ENCODE results near the gene KRT7.
A peak's percentile ranks its signal among the peaks of the same experiment; 100 is the strongest.

The KRT7 gene

GRCh38 chr12:52206304-52207040 lies 26.6 kb upstream of the KRT7 start:
- TF ChIP-seq SIN3A (IDR thresholded peaks at IDR 0.05; ENCODE audit: borderline replicate concordance, insufficient read depth, low read length) = no peak
- no peak for TF ChIP-seq REST (IDR thresholded peaks at IDR 0.05; ENCODE audit: insufficient read depth in 1 of 2, low read depth in 2 of 2, low read length in 2 of 2)

- TF ChIP-seq REST (IDR thresholded peaks at IDR 0.05; ENCODE audit: insufficient read depth in 1 of 2, low read depth in 2 of 2, low read length in 2 of 2) (no peak), FOXP2 (optimal IDR thresholded peaks at IDR 0.05; ENCODE audit: borderline replicate concordance, extremely low read depth, extremely low read length, insufficient read depth) (no peak), POLR2AphosphoS5 (IDR thresholded peaks at IDR 0.05; ENCODE audit: low read depth, low read length) (no peak), TAF1 (IDR thresholded peaks at IDR 0.05; ENCODE audit: borderline replicate concordance, insufficient read depth, low read length) (no peak), SIN3A (IDR thresholded peaks at IDR 0.05; ENCODE audit: borderline replicate concordance, insufficient read depth, low read length) (no peak)
Observed at GRCh38 chr12:52207106-52207505, 25.9 kb upstream of the KRT7 start.

GRCh38 chr12:52207895-52208294 lies 25.1 kb upstream of the KRT7 start:
- TF ChIP-seq SIN3A (IDR thresholded peaks at IDR 0.05; ENCODE audit: borderline replicate concordance, insufficient read depth, low read length) = no peak
- peak in 1 of 2 experiments; percentile 10; a peak in 1 of 4 replicates for TF ChIP-seq REST (IDR thresholded peaks at IDR 0.05; ENCODE audit: insufficient read depth in 1 of 2, low read depth in 2 of 2, low read length in 2 of 2)

GRCh38 chr12:52208424-52209165 lies 24.4 kb upstream of the KRT7 start:
- no peak for TF ChIP-seq SIN3A (IDR thresholded peaks at IDR 0.05; ENCODE audit: borderline replicate concordance, insufficient read depth, low read length)
- TF ChIP-seq FOXP2 (optimal IDR thresholded peaks at IDR 0.05; ENCODE audit: borderline replicate concordance, extremely low read depth, extremely low read length, insufficient read depth) = no peak
- TF ChIP-seq TAF1 (IDR thresholded peaks at IDR 0.05; ENCODE audit: borderline replicate concordance, insufficient read depth, low read length) = no peak
- TF ChIP-seq REST (IDR thresholded peaks at IDR 0.05; ENCODE audit: insufficient read depth in 1 of 2, low read depth in 2 of 2, low read length in 2 of 2) = no peak
- no peak for TF ChIP-seq POLR2AphosphoS5 (IDR thresholded peaks at IDR 0.05; ENCODE audit: low read depth, low read length)
